ENCODE measurements around the gene GMIP. TPM values are rescaled to one million over a fixed set of nuclear protein-coding genes. Genes with fewer than 3 reads are reported as not detected.

Gene GMIP
- total and polyA plus RNA-seq, 4 donors, result 0.89 to 6.5 (median 4.3) TPM

- TF ChIP-seq ZBTB33 (IDR thresholded peaks at IDR 0.05), result no peak
- TF ChIP-seq JUND (IDR thresholded peaks at IDR 0.05), result no peak
- no peak for TF ChIP-seq TAF1 (conservative IDR thresholded peaks at IDR 0.05)
- TF ChIP-seq HNF4G (IDR thresholded peaks at IDR 0.05), result no peak
These were observed 7.6 kb upstream of the GMIP start (continued) for GRCh38 chr19:19651076-19651475.

- TF ChIP-seq SP1 (IDR thresholded peaks at IDR 0.05), result no peak
- no peak for TF ChIP-seq EGR1 (IDR thresholded peaks at IDR 0.05; ENCODE audit: low read depth in 2 of 2)
- TF ChIP-seq REST (IDR thresholded peaks at IDR 0.05), result no peak
- no peak for TF ChIP-seq JUND (IDR thresholded peaks at IDR 0.05)
- TF ChIP-seq TAF1 (conservative IDR thresholded peaks at IDR 0.05), result no peak
- no peak for TF ChIP-seq ATF3 (IDR thresholded peaks at IDR 0.05)
- TF ChIP-seq MAX (IDR thresholded peaks at IDR 0.05), result no peak
- no peak for TF ChIP-seq FOXA1 (IDR thresholded peaks at IDR 0.05)
- TF ChIP-seq GABPA (IDR thresholded peaks at IDR 0.05 in 1 of 2, conservative IDR thresholded peaks at IDR 0.05 in 1 of 2), result no peak
- no peak for TF ChIP-seq FOXA2 (IDR thresholded peaks at IDR 0.05)
- TF ChIP-seq HNF4G (IDR thresholded peaks at IDR 0.05), result no peak
- no peak for TF ChIP-seq HNF4A (conservative IDR thresholded peaks at IDR 0.05)
- TF ChIP-seq RXRA (IDR thresholded peaks at IDR 0.05), result no peak
- TF ChIP-seq CTCF (IDR thresholded peaks at IDR 0.05; ENCODE audit: low read depth, low read length, missing input control), result no peak
- TF ChIP-seq YY1 (IDR thresholded peaks at IDR 0.05), result no peak
- no peaks in the 10 kb centered on the region for H3K9me3 ChIP-seq (ENCODE audit: control insufficient read depth in 4 of 4, low read length in 3 of 4)
- WGBS, result 96% methylated on average over 9 of the region's 9 CpGs
These were observed 6.9 kb upstream of the GMIP start for GRCh38 chr19:19650331-19650730.

More at GRCh38 chr19:19650331-19650730, 6.9 kb upstream of the GMIP start:
- H3K9ac ChIP-seq (ENCODE audit: low read depth in 1 of 2, low read length in 2 of 2), result no peak overlapping the region
- peaks cover 25 to 89% (median 49%) of the 10 kb centered on the region in 4 donors for H3K36me3 ChIP-seq (ENCODE audit: control insufficient read depth in 4 of 4, insufficient read depth in 3 of 4, low read depth in 1 of 4, low read length in 3 of 4)
- H3K4me3 ChIP-seq (ENCODE audit: low read depth in 1 of 3, low read length in 3 of 3), result no peak overlapping the region
- H3K27ac ChIP-seq (ENCODE audit: low read depth in 1 of 2, low read length in 2 of 2), result no peak overlapping the region
- DNase-seq (ENCODE audit: low spot score), result no peak
- no peaks in the 10 kb centered on the region for H3K27me3 ChIP-seq (ENCODE audit: control insufficient read depth in 4 of 4, insufficient read depth in 4 of 4, low read length in 3 of 4)
- no peaks in the 10 kb centered on the region for H3K4me1 ChIP-seq (ENCODE audit: control insufficient read depth in 4 of 4, insufficient read depth in 4 of 4, low read length in 3 of 4)

Measured in liver (tissue), 9 donors.